Right lobe of liver (tissue), 4 donors: ENCODE results near the gene NAT16.

Experiments used
- POLR2A ChIP-seq: fragments of 450-650 bp; IDR thresholded peaks from one replicate; pipeline ENCODE4 v1.6.1; 2017; ENCODE audit warnings: antibody characterized with exemption, mild to moderate bottlenecking
- TF ChIP-seq, protein P1 (sequence below), 4 donors: fragments of 200-600 bp in 3 of 4; fragments of 450-650 bp in 1 of 4; IDR thresholded peaks; one replicate each; pipeline versions ENCODE4 v1.5.1 to v1.8.0; 2016 to 2022; ENCODE audit warnings: antibody characterized with exemption in 4 of 4, mild to moderate bottlenecking in 2 of 4
- donor health status: DM: no; HTN: no; CAD: no.
- donor health status: DM: no; HTN: no; CAD: no.
- donor health status: DM: no; HTN: yes; CAD: no.

DNA sequence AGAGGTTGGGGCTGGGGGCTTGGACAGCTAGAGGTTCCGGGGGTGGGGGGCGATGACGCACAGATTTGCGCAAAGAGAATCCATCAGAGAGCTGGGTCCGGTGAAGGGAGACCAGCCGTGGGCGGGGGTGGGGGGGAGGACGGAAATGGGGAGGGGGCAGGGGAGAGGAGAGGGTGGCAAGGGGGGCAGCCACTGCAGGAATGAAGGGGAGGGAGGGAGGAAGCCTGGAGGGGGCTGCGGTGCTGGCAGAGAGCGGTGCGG is 13.5 kb downstream of the NAT16 start:
- TF ChIP-seq, protein P1, sequence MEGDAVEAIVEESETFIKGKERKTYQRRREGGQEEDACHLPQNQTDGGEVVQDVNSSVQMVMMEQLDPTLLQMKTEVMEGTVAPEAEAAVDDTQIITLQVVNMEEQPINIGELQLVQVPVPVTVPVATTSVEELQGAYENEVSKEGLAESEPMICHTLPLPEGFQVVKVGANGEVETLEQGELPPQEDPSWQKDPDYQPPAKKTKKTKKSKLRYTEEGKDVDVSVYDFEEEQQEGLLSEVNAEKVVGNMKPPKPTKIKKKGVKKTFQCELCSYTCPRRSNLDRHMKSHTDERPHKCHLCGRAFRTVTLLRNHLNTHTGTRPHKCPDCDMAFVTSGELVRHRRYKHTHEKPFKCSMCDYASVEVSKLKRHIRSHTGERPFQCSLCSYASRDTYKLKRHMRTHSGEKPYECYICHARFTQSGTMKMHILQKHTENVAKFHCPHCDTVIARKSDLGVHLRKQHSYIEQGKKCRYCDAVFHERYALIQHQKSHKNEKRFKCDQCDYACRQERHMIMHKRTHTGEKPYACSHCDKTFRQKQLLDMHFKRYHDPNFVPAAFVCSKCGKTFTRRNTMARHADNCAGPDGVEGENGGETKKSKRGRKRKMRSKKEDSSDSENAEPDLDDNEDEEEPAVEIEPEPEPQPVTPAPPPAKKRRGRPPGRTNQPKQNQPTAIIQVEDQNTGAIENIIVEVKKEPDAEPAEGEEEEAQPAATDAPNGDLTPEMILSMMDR (IDR thresholded peaks at IDR 0.05) = no peak
- TF ChIP-seq POLR2A = no peak
